SK-N-MC (cell line): ENCODE measurements around the gene FKBP10.

Source experiments
- EZH2 ChIP-seq: fragments of 200-600 bp; sonication (generic); IDR thresholded peaks from one replicate; pipeline ENCODE4 v1.6.1; 2017; ENCODE audit warnings: antibody characterized with exemption
- POLR2AphosphoS5 ChIP-seq: IDR thresholded peaks from 2 replicates; pipeline ENCODE4 v1.6.1; 2012; ENCODE audit warnings: mild to moderate bottlenecking, low read depth, low read length, borderline replicate concordance

GRCh38 chr17:41800601-41801373, 12.0 kb upstream of the FKBP10 start:
- TF ChIP-seq EZH2 (no peak), POLR2AphosphoS5 (no peak)
